Measurements from ENCODE around the gene EGFR.

The EGFR gene

DNA sequence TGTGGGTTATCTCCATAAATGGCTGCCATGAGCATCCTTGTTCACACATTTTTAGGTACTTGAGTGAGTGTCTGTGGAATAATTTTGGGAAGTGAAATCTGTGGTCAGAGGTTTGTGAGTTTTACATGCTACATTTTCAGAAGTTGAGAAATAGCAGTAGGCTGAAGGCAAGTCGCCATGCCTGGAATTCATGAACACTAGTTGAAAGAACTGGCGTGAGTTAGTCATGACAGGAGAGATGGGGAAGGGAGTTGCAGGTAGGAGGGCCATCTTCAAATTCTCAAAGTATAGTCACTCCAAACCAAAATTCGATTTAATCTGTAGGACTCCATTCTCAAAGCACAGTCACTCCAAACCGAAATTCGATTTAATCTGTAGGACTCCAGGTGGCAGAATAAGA lies 89.6 kb downstream of the EGFR start:
- no peak for DNase-seq

DNA sequence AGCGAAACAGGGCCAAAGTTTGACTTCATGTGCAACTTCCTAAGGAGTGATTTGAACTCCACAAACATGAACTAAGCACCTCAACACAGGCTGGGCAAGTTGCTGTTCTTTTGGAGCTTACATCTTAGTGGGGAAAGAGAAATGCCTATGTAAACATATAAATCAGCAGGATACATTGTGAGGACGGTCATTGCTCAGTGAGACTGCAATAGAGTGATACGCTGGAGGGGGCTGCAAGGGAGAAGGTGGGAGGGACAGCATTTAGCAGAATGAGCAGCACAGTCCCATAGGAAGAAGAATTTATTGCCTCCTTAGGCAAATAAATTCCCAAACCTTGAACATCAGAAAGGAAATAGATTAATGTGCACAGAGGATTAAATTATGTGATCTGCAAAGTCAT lies 90.0 kb downstream of the EGFR start:
- DNase-seq: no peak

DNA sequence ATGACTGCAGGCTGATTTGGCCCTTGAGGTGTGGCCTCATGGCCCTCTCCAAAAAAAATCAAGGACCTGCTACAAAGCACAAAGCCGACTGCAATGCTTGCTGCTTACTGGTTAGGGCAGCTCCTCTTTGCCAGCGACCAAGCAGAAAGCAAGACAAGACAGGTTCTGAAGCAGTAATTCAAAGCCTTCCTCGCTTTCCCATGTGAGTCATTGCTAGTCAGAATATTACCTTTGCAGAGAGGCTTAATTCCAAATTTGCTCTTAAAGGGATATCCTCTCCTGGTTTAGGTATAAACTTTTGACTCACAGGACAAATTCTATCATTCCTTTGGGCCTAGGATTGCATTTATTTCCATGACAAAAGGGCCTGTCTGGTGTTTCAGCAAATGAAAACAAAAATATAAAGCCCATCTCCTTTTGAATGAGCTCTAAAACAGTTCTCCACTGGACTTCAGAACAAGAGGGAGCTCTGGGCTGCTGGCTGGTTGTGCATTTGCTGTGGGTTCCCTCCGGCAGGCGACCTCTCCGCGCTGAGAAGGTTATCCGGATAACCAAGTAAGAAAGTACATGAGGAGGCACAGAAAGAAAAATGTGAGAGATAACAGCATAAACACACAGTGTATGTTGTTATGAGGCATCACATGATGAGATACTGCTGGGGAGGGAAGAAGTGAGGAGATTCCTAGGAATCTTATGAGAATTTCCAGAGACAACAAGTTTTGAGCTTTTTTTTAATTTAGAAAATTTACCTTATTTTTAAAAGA lies 90.8 kb downstream of the EGFR start:
- DNase-seq: no peak

DNA sequence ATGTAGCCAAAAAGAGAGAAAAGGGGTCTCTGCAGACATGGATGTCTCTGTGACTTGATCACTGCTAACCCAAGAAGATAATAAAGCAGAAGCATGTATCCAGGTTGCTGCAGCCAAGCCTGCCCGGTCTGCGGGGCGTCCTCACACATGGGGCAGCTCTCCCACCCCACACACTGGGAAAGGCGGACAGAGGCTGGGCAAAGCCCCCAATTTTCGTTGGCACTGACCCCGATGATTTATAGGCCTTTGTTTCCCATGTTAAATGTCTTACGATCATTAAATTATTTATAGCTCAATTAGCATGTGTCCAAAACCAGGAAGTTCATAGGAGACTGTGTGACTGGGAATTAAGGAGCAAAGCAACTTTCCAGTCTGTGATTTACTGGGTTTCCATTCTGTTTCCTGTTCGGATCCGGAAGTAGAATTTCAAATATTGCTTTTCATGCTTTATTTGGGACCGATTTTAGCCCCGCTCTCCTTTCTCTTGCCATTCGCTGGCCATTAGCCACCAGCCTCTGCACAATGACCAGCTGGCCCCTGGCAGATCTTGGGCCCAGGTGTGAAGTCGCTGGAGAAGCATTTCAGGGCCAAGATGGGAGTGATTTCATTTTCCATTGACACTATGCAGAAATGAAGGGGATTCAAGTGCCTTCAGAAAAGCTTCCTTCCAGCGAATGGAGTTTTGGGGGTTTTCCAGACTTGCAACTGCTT lies 91.6 kb downstream of the EGFR start:
- DNase-seq: peak; percentile 69

DNA sequence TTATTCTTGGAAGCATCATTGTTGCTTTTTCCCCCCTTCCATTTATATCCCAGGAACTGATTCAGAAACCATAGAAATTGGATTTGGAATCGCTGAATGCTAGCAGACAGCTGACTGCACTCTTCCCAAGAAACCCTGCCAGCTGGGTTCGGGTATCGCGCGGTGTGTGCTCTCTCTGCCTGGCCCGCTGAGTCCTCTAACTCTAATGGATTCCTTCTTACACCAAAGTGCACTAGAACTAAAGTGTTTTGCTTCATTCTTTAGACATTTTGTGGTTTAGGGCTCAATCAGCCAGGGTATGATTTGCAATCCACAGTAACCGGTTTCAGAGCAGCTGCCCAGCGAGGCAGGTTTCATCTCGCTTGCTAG lies 92.2 kb downstream of the EGFR start:
- peak; percentile 79 for DNase-seq

DNA sequence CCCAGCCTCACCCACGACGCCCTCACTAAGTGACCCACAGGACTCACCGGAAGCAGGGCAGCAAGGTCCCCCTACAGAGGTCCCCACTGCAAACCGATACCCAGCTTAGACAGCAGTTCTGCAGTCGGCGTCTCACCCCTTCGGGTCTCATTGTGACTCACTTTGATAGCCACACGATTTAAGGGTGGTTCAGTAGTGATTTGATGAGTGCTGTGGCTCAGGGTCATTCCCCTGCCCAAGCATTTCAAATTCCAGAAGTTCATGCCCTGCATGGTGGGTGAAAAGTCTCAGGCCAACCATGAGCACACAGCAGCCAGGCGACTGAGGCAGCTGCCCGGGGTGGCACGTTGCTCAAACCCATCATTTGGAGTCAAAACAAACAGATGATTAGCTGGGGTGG lies 93.2 kb downstream of the EGFR start:
- no peak for DNase-seq

DNA sequence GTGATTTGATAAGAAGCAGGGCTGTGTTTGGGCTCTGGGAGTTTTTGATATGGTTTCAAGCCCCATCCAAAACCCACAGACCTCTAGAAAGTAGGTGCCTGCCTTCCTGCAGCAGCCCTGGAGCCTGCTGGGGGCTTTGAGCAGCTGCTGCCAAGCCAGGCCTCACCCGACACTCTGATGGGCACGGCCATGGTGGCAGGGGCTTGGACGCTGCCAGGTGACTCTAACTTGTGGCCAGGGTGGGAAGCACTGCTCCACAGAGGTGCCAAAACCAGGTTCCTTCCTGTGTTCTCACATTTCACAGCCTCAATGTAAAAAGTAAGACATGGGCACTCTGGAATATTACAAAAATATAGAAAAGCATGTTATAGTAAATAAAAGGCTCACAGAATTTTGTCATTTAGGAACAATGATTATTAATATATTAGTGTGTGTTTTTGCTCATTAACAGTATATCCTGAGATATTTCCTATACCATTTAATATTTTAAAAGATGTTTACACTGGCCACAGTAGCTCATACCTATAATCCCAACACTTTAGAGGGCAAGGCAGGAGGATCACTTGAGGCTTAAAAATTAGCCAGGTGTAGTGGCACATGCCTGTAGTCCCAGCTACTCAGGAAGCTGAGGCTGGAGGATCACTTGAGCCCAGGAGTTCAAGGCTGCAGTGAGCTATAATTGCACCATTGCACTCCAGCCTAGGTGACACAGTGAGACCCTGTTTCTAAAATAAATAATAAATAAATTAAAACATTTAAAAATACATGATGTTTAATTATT lies 95.1 kb downstream of the EGFR start:
- no peak for DNase-seq

DNA sequence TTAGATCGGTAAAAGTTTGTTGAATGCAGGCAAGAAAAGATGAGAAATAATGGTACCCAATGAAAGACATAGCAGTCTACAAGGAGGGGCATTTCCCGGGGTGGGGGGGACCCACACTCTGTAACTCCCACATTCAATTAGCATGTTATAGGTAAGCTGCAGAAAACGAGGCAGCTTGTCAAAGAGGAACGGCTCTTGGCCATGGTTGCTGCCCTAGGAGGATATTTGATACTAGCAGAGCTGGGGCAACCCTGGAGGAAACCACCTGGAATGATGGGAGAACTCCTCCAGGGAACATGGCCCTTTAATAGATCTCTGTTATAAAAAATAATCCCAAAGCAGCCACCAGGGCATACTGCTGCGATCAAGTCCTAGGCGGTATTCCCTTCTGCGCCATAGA lies 98.5 kb downstream of the EGFR start:
- DNase-seq: no peak

DNA sequence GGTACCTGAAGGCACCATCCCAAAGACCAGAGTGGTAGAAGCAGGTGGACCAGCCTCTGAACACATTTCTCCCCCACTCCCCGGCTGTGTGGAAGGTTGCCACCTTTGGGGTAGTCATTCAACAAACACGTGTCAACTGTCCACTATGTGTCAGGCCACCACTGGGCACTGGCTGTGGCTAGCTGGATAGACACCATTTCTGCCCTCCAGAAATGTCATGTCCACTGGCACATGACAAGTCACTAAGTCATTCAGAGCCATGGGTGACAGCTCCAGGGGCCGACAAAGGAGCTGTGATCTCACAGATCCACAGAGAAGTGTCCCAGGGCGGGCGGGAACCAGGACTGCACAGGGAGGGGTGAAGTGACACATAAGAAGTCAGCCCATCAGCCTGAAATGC lies 99.6 kb downstream of the EGFR start:
- no peak for DNase-seq

DNA sequence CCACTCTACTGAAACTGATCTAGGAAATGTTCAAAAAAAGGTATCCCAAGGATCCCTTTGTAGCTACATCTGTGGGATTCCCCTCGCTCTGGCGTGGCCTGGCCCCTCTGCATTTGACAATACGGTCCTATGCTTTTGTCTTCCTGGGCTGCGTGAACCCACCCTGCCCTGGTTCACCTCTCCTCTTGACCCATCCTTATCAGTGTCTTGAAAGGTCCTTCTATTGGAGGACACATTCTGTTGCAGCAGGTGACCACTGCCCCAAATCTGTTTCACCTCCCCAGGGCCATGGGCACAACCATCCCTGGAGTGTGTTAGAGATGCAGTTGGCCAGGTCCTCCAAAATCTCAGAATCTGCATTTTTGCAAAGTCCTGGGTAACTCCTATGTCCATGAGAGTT lies 100.8 kb downstream of the EGFR start:
- no peak for DNase-seq

DNA sequence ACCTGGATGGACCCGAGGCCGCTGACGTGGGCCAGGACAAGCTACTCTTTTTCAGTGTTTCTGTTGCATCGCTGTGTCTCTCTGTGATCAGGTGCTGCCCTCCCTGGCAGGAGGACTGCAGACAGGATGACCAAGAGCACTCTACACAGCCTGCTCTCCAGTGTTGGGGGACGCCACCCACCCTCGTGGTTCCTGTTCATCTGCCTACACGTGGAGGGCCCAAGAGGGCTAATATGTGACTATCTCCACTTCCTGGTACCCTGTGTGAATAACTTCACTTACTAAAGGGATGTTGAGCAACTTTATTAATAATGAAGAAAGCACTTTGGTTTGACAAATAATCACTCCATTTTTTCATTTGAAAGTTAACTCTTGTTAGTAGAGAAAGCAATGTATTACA lies 101.3 kb downstream of the EGFR start:
- DNase-seq: no peak

DNA sequence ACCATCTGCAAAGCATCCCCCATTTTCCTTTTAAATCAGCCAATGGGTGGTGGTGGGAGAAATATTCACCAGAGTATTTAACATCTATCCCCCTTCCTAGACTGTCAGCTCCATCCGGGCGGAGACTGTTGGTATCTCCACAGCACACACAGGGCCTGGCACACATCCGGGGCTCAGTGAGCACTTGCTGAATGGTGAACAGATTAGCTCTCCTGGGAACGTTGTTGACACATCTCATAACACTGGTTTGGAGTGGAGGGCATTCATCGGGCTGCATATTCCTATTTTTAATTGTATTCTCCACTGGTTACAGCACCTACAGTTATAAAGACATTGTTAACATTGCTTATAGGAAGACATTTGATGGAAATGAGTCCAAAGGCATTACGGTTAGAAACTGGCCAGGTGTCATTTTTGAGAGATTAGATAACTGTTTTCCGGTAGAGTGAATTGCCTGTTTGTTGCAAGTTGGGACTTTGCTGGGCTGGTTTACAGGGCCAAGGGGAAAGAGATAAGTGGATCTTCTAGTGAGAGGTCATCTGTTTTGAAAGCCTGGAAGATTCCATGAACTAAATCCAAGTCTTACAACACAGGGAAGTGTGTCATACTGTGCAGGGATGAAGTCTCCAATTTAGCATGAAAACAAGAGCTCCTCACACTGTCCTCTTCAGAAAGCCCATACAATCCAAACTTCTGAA lies 101.8 kb downstream of the EGFR start:
- no peak for DNase-seq

DNA sequence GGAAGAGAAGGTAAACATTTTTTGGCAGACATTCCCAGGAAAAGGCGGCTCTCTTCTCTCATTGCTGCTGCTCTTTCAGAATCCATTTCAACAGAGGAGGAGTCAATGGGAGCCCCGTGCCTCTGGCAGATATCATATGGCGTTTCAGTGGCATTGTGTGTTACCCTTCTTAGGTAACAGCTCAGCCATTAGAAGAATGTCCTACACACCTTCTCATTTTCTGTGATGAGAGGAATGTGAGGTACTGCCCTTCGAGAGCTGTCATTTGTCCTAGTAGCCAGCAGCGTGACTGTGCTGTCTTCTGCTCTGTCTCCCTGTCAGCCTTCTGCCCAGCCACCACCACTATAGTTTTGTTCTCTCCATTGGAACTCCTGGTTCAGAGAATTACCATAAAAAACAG lies 102.4 kb downstream of the EGFR start:
- DNase-seq: no peak

DNA sequence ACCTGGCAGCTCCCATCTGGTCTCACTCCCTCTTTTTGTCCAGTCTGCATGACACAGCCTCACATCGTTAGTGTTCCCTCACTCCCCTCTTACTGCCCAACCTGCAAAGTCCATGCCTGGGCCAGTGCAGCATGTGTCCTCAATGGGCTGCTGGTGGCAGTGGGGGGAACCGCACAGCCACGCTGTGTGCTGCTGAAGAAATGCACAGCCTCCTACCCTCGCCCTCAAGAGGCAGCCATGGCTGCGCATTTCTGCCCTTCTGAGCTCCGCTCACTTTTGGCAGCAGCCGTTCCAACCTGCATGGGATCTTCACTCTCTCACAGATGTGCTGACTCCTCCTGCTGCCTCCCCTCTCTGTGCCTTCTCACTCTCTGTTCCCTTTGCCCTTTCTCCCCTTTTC lies 103.4 kb downstream of the EGFR start:
- DNase-seq: no peak

DNA sequence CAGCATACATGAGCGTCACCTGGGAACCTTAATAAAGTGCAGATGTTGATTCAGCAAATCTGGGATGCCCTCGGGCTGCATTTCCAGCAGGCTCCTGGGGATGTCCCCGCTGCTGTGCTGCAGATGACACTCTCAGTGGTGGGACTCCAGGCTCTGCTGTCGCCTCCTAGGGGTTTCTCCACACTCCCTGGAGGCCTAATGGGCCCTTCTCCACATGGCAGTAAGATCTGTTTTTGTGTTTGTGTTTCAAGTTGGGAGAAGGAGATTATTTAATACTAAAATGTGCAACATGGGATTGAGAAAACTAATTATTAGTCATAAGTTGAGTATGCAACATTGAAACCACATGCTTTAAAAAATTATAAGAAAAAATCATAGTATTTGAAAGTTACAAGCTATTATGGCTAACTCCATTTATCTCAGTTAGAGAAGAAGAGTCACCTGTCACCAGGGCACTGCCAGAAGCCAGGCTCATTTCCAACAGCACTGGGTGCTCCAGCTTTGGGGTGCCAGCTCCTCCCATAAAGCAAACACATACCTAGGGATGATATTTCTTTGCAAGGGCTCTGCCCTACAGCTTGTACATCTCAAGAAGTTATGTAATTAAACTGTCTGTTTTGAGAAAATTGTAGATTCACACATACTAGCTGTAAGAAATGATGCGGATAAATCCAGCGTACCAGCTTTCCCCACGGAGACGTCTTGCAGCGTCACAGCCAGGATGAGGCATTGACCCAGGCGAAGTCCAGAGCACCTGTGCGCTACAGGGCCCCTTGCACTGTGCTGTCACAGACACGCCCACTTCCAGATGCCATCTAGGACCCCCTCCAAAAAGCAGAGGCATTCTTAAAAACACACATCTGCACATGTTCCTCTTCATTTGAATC lies 106.4 kb downstream of the EGFR start:
- DNase-seq: no peak

DNA sequence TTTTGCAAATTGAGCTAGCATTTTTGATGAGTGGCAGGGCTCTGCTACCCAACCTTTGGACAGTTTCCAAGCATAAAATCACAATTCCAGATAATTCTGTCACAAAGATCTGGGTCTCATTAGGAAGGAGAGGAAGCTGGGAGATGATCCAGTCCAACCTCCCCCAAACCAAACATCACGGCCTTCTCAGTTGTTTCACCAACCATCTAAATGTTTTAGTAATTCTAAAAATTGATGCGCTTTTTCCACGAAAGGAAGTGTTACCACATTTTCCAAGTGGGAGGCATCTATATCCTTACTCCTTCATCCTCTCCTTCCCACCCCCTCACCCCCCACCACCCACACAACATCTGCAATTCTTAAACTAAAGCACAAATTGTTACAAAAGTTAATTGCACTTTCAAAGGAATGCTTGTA lies 108.3 kb downstream of the EGFR start:
- no peak for DNase-seq

DNA sequence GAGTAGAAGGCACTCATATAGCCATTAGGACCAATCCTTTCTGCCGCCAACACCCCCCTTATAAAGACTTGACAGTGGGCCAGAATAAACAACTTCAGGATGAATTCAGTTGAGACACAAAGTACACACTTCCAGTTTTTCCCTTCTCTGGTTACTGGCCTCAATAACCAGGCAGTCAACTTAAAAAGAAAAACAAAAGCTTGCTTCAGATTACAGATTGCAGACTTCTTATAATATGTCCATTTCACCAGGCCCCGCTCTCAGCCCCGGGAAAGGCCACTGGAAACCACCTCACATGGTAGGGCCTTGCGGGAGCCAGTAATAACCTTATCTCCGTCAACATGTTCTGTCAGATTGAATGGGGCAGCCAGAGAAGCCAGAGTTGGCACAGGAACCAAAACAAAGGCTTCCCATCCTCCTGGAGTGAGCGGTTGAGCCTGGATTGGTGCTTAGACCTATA lies 108.8 kb downstream of the EGFR start:
- DNase-seq: no peak

DNA sequence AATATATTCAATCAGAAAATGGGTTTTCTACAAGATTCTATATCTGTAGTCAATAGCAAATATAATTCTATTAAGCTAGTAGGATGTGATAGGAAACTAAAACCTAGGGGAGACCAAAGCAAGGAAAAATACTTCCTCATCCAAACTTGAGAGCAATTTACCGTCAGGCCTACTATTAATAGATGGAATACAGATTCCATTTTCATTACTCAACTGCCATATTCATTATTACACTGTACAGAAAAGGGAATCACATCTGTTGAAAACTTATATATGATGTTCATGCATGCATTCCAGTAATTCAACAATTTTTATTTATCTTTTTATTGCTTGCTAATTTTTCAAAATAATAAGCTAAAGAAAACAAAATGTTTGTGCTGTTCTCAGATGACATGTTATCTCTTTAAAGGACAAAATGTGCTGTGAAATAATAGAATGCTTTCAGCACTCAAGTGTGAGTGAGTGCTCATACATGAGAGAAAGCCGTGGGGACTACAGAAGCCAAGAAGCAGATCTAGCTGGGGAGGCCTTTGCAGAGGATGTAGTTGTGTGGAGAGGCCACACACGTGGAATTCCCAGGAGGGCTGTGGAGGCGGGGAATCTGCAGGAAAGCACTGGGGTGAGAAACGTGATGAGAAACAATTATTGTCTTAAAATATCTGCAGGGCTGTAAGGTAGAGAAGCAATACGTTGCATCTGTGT lies 110.0 kb downstream of the EGFR start:
- DNase-seq: no peak

DNA sequence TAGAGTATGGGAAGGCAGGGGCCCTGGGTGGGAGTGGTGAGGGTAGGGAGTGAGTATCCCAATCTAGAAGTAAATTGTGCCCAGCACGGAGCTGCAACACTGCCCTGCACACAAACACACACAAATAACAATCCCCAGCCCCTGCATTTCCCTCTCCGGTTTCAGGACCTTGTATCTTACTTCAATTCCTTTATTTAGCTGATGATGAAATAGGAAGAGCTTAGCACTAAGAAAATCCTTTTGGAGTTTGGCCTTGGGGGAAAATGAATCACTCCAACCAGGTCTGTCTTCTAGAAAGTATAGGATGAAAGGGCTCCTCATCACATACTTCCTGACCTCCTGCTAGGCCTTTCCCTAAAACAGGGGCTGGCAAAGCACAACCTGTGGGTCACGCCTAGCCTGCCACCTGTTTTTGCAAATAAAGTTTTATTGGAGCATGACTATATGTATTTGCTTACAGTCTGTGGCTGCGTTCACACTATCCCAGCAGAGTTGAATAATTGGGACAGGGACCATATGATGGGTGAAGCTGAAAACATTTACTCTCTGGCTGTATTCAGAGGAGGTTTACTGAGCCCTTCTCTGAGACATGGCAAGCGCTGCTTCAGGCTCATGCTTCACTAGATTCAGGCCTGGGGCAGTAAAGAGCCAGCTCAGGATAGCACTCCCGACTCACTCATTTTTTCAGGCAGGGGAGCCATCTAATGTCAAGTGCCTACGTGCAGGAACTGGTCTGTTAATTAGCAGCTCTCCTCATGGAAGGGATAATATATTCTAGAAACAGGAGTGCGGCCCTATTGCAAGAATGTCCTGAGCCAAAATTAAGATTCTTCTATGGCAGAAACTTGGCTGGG lies 111.0 kb downstream of the EGFR start:
- DNase-seq: no peak

DNA sequence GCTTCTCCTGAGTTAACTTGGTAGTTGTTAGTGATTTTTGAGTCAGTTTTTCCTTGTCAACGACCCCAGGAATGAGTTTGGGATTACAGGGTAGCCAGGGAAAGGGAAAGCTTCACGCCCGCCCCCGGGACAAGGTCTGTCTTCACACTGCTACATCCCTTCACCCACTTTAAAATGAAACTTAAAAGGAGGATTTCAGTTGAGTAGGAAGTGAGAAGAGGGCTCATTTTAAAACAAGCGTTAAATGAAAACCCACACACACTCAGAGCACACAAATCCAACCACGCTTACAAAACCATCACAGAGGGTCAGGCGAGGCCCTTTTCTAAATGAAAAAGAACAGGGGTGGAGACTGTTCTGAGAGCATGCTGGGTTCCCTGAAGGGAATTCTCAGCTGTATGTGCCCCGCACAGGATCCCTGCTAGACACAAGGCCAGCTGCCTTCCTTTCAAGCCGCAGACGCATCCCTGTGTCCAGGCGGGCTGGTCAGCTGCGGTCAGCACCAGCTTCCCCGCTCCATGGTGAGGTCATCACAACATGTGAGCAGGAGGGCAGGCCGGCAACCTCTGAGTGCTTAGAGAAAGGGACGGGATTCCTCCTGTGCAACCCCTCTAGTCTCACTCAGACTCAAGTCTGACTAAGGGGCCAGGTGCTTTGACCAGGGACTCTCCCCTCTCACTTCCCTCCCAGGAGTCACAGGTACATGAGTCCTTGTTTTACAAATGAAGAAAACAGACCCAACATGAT lies 111.8 kb downstream of the EGFR start:
- no peak for DNase-seq

All from right forelimb (tissue), 1 donor.